Measurements from ENCODE around the gene ACY1. TPM values are rescaled to one million over a fixed set of nuclear protein-coding genes. Genes with fewer than 3 reads are reported as not detected.

Gene ACY1
- polyA plus RNA-seq, 1 donor, result 269 TPM

GRCh38 chr3:51945926-51946705 is 37.2 kb upstream of the ACY1 start:
- H3K4me3 ChIP-seq (ENCODE audit: low read length), result no peak overlapping the region
- no CpG with 5 or more reads among the region's 14 CpGs for WGBS (ENCODE audit: insufficient coverage, low lambda C conversion rate)
- H3K36me3 ChIP-seq (ENCODE audit: control insufficient read depth, insufficient read depth, low read length), result peaks cover 2% of the 10 kb centered on the region
- no peaks in the 10 kb centered on the region for H3K27me3 ChIP-seq (ENCODE audit: control insufficient read depth, insufficient read depth, low read length)
- DNase-seq, result no peak
- H3K27ac ChIP-seq (ENCODE audit: low read length), result no peak overlapping the region
- no peaks in the 10 kb centered on the region for H3K9me3 ChIP-seq (ENCODE audit: control insufficient read depth, low read depth, low read length)
- H3K4me1 ChIP-seq (ENCODE audit: control insufficient read depth, insufficient read depth, low read length), result peaks cover 11% of the 10 kb centered on the region

- H3K4me3 ChIP-seq (ENCODE audit: low read length), result no peak overlapping the region
- peaks cover 11% of the 10 kb centered on the region for H3K4me1 ChIP-seq (ENCODE audit: control insufficient read depth, insufficient read depth, low read length)
- H3K9me3 ChIP-seq (ENCODE audit: control insufficient read depth, low read depth, low read length), result no peaks in the 10 kb centered on the region
- H3K36me3 ChIP-seq (ENCODE audit: control insufficient read depth, insufficient read depth, low read length), result peaks cover 2% of the 10 kb centered on the region
- no peak for DNase-seq
- H3K27me3 ChIP-seq (ENCODE audit: control insufficient read depth, insufficient read depth, low read length), result no peaks in the 10 kb centered on the region
- no CpG with 5 or more reads among the region's 4 CpGs for WGBS (ENCODE audit: insufficient coverage, low lambda C conversion rate)
- H3K27ac ChIP-seq (ENCODE audit: low read length), result no peak overlapping the region
Observed at GRCh38 chr3:51946796-51947195, 36.5 kb upstream of the ACY1 start.

GRCh38 chr3:51947215-51947900 is 36.0 kb upstream of the ACY1 start:
- Histone ChIP-seq H3K27me3 (ENCODE audit: control insufficient read depth, insufficient read depth, low read length) (no peaks in the 10 kb centered on the region), H3K9me3 (ENCODE audit: control insufficient read depth, low read depth, low read length) (no peaks in the 10 kb centered on the region), H3K4me1 (ENCODE audit: control insufficient read depth, insufficient read depth, low read length) (peaks cover 11% of the 10 kb centered on the region), H3K4me3 (ENCODE audit: low read length) (no peak overlapping the region), H3K36me3 (ENCODE audit: control insufficient read depth, insufficient read depth, low read length) (peaks cover 2% of the 10 kb centered on the region), H3K27ac (ENCODE audit: low read length) (no peak overlapping the region)
- DNase-seq, result no peak
- no CpG with 5 or more reads among the region's 13 CpGs for WGBS (ENCODE audit: insufficient coverage, low lambda C conversion rate)

- no peak overlapping the region for H3K27ac ChIP-seq (ENCODE audit: low read length)
- no peak overlapping the region for H3K4me3 ChIP-seq (ENCODE audit: low read length)
- H3K36me3 ChIP-seq (ENCODE audit: control insufficient read depth, insufficient read depth, low read length), result peaks cover 2% of the 10 kb centered on the region
- H3K27me3 ChIP-seq (ENCODE audit: control insufficient read depth, insufficient read depth, low read length), result peaks cover 3% of the 10 kb centered on the region
- DNase-seq, result no peak
- H3K4me1 ChIP-seq (ENCODE audit: control insufficient read depth, insufficient read depth, low read length), result peaks cover 4% of the 10 kb centered on the region
- no peaks in the 10 kb centered on the region for H3K9me3 ChIP-seq (ENCODE audit: control insufficient read depth, low read depth, low read length)
- 100% methylated on average over 2 of the region's 10 CpGs for WGBS (ENCODE audit: insufficient coverage, low lambda C conversion rate)
Observed at GRCh38 chr3:51948016-51948580, 35.2 kb upstream of the ACY1 start.

GRCh38 chr3:51949121-51949520 is 34.2 kb upstream of the ACY1 start:
- H3K4me3 ChIP-seq (ENCODE audit: low read length), result no peak overlapping the region
- no peaks in the 10 kb centered on the region for H3K4me1 ChIP-seq (ENCODE audit: control insufficient read depth, insufficient read depth, low read length)
- no CpG with 5 or more reads among the region's 5 CpGs for WGBS (ENCODE audit: insufficient coverage, low lambda C conversion rate)
- peaks cover 2% of the 10 kb centered on the region for H3K36me3 ChIP-seq (ENCODE audit: control insufficient read depth, insufficient read depth, low read length)
- no peak overlapping the region for H3K27ac ChIP-seq (ENCODE audit: low read length)
- peaks cover 9% of the 10 kb centered on the region for H3K27me3 ChIP-seq (ENCODE audit: control insufficient read depth, insufficient read depth, low read length)
- H3K9me3 ChIP-seq (ENCODE audit: control insufficient read depth, low read depth, low read length), result no peaks in the 10 kb centered on the region
- no peak for DNase-seq

- no CpG with 5 or more reads among the region's 2 CpGs for WGBS (ENCODE audit: insufficient coverage, low lambda C conversion rate)
- Histone ChIP-seq H3K4me3 (ENCODE audit: low read length) (no peak overlapping the region), H3K27ac (ENCODE audit: low read length) (no peak overlapping the region), H3K27me3 (ENCODE audit: control insufficient read depth, insufficient read depth, low read length) (peaks cover 23% of the 10 kb centered on the region), H3K9me3 (ENCODE audit: control insufficient read depth, low read depth, low read length) (peaks cover 7% of the 10 kb centered on the region), H3K36me3 (ENCODE audit: control insufficient read depth, insufficient read depth, low read length) (peaks cover under 1% of the 10 kb centered on the region), H3K4me1 (ENCODE audit: control insufficient read depth, insufficient read depth, low read length) (no peaks in the 10 kb centered on the region)
- DNase-seq, result no peak
Observed at GRCh38 chr3:51950899-51951298, 32.4 kb upstream of the ACY1 start.

- Histone ChIP-seq H3K4me3 (ENCODE audit: low read length) (no peak overlapping the region), H3K27me3 (ENCODE audit: control insufficient read depth, insufficient read depth, low read length) (peaks cover 23% of the 10 kb centered on the region), H3K36me3 (ENCODE audit: control insufficient read depth, insufficient read depth, low read length) (peaks cover 3% of the 10 kb centered on the region), H3K4me1 (ENCODE audit: control insufficient read depth, insufficient read depth, low read length) (no peaks in the 10 kb centered on the region), H3K27ac (ENCODE audit: low read length) (no peak overlapping the region), H3K9me3 (ENCODE audit: control insufficient read depth, low read depth, low read length) (peaks cover 9% of the 10 kb centered on the region)
- DNase-seq, result no peak
- WGBS (ENCODE audit: insufficient coverage, low lambda C conversion rate), result 80% methylated on average over 1 of the region's 3 CpGs
Observed at GRCh38 chr3:51953445-51953844, 29.9 kb upstream of the ACY1 start.

- Histone ChIP-seq H3K27ac (ENCODE audit: low read length) (no peak overlapping the region), H3K4me3 (ENCODE audit: low read length) (no peak overlapping the region), H3K4me1 (ENCODE audit: control insufficient read depth, insufficient read depth, low read length) (no peaks in the 10 kb centered on the region), H3K27me3 (ENCODE audit: control insufficient read depth, insufficient read depth, low read length) (peaks cover 23% of the 10 kb centered on the region), H3K9me3 (ENCODE audit: control insufficient read depth, low read depth, low read length) (peaks cover 9% of the 10 kb centered on the region), H3K36me3 (ENCODE audit: control insufficient read depth, insufficient read depth, low read length) (peaks cover 5% of the 10 kb centered on the region)
- 100% methylated on average over 3 of the region's 6 CpGs for WGBS (ENCODE audit: insufficient coverage, low lambda C conversion rate)
- no peak for DNase-seq
Observed at GRCh38 chr3:51954105-51954504, 29.2 kb upstream of the ACY1 start.

- peaks cover 9% of the 10 kb centered on the region for H3K9me3 ChIP-seq (ENCODE audit: control insufficient read depth, low read depth, low read length)
- H3K36me3 ChIP-seq (ENCODE audit: control insufficient read depth, insufficient read depth, low read length), result peaks cover 8% of the 10 kb centered on the region
- WGBS (ENCODE audit: insufficient coverage, low lambda C conversion rate), result no CpG with 5 or more reads among the region's 1 CpG
Observed at GRCh38 chr3:51954713-51955112, 28.6 kb upstream of the ACY1 start.

GRCh38 chr3:51955175-51955892 is 28.0 kb upstream of the ACY1 start, which contains the start of gene GPR62:
GPR62 (plus strand) TSS chr3:51955381; CDS start chr3:51955653, 272 bp downstream.
- DNase-seq, result no peak
- Histone ChIP-seq H3K4me1 (ENCODE audit: control insufficient read depth, insufficient read depth, low read length) (no peaks in the 10 kb centered on the region), H3K27me3 (ENCODE audit: control insufficient read depth, insufficient read depth, low read length) (peaks cover 23% of the 10 kb centered on the region), H3K27ac (ENCODE audit: low read length) (no peak within 1 kb of the TSS), H3K36me3 (ENCODE audit: control insufficient read depth, insufficient read depth, low read length) (peaks cover 12% of the 10 kb centered on the region), H3K4me3 (ENCODE audit: low read length) (no peak within 1 kb of the TSS), H3K9me3 (ENCODE audit: control insufficient read depth, low read depth, low read length) (peaks cover 9% of the 10 kb centered on the region)
- no CpG with 5 or more reads among the region's 33 CpGs for WGBS (ENCODE audit: insufficient coverage, low lambda C conversion rate)

More at GRCh38 chr3:51954713-51955112, 28.6 kb upstream of the ACY1 start:
- H3K4me3 ChIP-seq (ENCODE audit: low read length), result no peak overlapping the region
- no peaks in the 10 kb centered on the region for H3K4me1 ChIP-seq (ENCODE audit: control insufficient read depth, insufficient read depth, low read length)
- H3K27ac ChIP-seq (ENCODE audit: low read length), result no peak overlapping the region
- peaks cover 23% of the 10 kb centered on the region for H3K27me3 ChIP-seq (ENCODE audit: control insufficient read depth, insufficient read depth, low read length)
- DNase-seq, result no peak

Measured in large intestine (tissue), 3 donors.